Activated CD4-positive, alpha-beta T cell treated with anti-CD3 and anti-CD28 coated beads, Interleukin-2, amount 50 U/mL, for 16 hours (primary cell): Measurements from ENCODE around the gene PDE6B.

ENCODE experiments used
- DNase-seq: peaks from one replicate; pipeline ENCODE4 v3.0.0-alpha.2; 2020

Gene PDE6B

DNA sequence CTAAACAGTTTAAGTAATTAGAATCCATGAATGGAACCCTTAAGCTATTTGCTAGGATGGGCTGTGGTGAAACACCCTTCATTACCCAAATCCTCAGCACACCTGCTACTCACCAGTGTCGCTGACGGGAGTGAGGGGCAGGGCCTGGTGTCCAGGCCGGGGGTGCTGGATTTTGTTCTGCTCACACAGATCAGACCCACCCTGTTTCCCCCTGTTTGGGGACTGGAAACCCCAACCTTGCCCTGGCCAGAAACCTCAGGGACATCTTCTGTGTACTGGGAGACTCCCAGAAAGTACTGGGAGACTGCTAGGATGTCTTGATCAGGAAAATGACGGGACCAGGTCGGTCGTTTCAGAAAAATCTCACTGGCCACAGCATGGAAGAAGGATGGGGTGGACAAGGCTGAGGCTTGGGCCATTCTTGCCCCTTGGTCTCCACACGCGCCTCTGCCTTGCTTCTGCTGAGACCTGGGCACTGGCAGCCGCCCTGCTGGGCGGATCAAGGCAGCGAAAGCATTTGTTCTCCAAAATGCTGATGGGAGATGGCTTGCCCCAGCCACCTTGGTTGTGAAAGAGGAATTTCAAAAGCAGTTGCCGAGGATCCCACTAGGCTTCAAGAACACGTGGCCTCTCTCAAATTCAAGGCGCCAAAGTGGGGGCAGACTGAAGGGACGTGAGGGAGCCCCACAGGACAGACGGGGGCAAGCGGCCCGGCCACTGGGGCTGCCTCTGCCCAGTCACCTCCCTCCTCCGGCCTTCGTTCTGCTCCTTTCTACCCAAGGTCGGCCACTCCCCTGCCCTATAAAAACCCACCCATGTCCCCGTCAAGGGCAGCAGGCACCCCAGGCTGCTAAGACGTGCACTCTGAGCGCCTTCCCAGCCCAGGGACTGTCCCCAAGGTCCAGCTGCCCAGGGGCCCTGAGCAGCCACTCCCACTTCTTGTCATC lies 23.5 kb upstream of the PDE6B start:
- no peak for DNase-seq

DNA sequence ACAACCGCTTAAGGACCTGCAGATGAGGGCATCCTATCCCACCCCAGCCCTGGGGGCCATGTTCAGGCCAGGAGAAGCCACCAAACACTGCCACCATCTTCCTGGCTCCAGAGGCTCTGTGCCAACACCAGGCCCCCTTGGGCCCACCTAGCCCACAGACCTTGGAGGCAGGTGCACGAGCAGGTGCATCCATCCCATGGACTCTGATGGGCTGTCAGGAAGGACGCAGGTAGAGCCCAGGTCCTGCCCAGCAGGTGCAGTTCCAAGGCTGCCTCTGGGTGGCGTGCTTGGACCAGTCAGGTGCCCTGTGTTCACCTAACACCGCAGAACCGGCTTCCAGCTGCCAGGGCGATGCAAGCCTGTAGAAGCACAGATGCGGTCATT lies 22.8 kb upstream of the PDE6B start:
- DNase-seq, result peak; percentile 42

DNA sequence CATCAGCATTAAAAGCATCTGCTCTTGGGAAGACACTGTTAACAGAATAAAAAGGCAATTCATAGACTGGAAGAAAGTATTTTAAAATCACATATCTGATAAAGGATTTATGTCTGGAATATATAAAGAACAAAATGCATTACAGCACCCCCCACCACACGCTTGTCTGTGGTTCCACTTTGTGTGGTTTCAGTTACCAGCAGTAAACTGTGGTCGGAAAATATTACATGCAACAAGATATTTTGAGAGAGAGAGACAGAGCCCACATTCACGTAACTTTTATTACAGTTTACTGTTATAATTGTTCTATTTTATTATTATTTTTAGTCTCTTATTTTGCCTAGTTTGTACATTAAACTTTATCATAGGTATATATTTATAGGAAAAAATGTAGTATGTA lies 21.2 kb upstream of the PDE6B start:
- no peak for DNase-seq

DNA sequence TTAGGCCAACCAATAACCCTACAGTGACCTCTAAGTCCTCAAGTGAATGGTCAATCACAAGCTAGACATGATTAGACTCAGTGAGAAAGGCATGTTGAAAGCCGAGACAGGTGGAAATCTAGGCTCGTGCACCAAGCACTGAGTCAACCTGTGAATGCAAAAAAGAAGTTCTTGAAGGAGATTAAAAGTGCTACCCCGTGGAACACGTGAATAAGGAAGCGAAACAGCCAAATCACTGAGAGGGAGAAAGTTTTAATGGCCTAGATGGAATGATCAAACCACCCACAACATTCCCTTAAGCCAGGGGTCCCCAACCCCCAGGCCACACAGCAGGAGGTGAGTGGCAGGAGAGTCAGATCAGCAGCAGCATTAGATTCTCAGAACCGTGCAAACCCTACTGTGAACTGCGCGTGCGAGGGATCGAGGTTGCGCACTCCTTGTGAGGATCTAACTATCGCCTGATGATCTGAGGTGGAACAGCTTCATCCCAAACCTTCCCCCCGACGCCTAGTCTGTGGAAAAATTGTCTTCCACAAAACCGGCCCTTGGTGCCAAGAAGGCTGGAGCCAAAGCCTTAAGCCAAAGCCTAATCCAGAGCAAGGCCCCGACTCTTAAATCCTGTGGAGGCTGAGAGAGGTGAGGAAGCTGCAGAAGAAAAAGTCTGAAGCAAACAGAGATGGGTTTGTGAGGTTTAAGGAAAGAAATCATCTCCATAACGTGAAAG lies 19.5 kb upstream of the PDE6B start:
- no peak for DNase-seq

DNA sequence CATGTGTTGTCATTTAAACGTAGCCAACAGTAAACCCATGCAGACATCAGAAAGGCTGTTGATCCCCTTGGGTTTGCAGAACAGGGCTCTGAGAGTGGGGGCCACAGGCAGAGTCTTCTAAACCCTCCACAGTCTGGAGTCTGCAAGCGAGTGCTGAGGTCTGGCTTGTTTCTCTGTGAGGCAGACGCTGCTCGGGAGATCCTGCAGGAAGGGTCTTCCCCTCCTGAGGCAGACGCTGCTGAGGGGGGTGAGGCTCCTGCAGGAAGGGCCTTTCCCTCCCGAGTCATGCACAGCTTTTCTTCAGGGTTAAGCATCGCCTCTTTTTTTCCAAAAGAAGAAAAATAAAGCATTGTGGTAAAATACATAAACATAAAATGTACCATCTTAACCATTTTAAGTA lies 17.1 kb upstream of the PDE6B start:
- no peak for DNase-seq

DNA sequence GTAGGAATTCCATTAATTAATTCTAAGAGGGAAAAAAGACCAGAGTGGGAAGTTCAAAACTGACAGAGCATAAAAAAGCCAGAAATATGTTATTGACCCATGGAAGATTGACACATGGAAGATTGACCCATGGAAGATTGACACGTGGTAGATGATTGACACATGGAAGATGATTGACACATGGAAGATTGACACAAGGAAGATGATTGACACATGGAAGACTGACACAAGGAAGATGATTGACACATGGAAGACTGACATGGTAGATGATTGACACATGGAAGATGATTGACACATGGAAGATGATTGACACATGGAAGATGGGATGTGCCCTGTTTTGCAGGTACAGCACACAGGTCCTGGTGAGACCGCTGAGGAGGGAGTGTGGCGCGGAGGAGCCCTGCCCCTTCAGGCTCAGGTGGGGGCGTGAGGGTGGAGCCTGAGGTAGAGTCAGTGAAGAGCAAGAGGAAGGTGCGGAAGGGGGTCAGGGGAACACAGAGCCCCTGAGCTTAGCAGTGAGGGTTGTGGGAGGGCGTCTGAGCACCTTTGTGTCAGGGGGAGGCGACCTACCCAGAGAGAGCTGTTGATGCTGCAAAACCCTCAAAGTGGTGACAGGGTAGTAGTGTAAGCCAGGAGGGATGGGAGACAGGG lies 15.8 kb upstream of the PDE6B start:
- no peak for DNase-seq

DNA sequence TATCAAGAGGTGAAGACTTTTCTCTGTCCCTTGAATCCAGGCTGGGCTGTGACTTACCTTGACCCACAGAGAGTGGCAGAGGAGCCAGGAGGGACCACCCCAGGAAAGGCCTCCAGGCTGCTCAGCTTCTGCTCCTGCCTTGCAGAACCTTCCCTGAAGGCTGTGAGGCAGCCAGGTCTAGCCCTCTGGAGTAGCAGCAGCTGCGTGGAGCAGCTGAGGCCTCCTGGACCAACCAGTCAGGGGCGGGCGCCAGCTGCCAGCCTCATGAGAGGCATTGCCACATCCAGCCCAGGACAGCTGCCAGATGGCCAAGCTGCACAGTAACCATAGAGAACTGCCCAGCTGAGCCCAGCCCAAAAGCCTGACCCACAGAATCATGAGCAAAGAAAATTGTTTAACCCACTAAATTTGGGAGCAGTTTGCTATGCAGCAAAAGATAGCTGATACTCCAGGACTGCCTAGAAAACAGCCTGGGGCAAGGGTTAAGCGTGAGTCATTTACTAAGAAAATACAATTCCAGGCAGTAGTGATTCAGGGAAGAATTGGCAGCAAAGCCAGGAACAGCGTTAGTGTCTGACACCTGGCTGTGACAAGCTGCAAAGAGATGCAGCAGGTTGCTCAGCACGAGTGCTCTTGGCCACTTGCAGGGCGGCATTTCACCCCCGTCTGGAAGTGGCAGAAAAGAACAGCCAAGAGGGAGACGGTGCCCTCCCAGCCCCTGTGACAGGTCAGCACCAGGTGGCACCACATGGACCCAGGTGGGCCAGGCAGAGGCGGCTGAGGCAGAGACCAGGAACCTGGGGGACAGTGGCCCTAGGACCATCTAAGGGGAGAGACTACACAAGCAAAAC lies 14.7 kb upstream of the PDE6B start:
- no peak for DNase-seq

DNA sequence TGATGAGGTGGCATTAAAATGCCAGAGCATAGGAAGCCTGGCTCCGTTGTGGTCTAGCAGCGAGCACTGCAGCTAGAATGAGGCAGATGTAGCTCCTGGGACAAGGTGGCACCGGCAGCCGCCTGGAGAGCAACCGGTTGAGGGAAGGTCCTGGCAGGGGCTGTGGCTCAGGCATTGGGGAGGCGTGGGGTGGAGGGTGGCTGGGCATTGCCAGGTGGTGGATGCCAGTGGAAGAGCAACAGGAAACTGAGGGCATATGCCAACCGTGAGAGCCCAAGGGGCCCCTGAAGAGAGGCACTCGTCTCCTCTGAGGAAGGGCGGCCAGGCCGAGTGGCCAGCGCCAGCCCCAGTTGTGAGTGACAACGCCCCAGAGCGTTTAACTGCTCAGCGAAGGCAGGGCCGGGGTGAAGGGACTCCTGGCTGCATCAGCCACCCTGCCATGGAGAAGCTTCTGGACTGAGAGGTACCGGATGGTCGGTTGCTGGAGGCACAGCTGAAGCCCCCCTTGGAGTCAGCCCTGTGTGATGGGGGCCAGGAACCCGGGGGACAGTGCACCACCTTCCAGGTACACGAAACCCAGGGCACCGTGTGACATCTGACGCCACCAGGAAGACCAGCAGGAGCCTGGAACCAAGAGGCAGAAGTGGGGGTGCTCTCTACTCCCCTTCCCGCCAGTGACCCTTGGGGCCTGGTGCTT lies 13.2 kb upstream of the PDE6B start:
- DNase-seq, result no peak

DNA sequence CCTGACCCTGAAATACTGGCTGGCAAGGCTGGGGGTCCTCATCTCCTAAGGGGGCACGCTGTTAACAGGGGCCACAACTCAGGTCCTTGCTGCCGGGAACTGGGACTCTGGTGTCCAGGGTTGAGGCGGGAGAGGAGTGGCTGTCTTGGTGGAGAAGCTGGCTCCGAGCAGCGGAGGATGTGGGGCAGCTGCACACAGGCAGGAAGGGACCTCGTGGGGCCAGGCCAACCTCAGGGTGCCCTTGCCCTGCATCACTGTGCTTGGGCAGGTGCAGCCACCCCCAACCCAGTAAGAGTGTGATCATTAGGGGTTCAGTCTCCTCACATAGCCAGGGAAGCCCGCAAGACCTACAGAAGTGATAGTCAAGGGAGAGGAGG lies 12.6 kb upstream of the PDE6B start:
- no peak for DNase-seq

DNA sequence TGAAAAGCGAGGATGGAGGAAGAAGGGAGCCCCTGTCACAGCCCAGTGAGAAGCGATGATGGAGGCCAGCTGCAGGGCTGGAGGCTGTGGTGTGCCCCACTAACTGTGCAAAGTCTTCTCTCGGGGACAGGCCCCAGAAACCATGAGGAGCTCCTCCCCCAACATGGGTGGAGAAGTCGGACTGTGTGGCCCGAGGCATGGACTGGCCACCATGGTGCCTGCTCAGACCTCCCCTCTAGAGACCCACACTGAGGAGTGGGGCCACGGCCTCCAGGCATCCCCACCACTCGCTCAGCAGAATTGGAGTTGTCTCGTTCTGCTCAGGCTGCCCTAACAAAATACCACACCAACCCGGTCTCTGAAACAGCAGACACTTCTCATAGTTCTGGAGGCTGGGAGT lies 12.2 kb upstream of the PDE6B start:
- DNase-seq, result no peak

DNA sequence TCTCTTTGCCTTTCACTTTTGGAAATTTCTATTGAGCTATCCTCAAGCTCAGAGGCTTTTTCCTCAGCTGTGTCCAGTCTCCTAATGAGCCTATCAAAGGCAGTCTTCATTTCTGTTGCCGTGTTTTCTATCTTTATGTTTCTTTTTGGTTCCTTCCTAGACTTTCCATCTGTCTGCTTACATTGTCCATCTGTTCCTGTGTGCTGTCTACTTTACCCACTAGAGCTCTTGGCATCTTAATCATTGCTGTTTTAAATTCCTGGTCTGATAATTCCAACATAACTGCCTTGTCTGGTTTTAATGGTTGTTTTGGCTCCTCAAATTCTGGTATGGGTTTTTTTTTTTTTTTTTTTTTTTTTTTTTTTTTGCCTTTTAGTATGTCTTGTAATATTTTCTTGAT lies 9.3 kb upstream of the PDE6B start:
- no peak for DNase-seq

DNA sequence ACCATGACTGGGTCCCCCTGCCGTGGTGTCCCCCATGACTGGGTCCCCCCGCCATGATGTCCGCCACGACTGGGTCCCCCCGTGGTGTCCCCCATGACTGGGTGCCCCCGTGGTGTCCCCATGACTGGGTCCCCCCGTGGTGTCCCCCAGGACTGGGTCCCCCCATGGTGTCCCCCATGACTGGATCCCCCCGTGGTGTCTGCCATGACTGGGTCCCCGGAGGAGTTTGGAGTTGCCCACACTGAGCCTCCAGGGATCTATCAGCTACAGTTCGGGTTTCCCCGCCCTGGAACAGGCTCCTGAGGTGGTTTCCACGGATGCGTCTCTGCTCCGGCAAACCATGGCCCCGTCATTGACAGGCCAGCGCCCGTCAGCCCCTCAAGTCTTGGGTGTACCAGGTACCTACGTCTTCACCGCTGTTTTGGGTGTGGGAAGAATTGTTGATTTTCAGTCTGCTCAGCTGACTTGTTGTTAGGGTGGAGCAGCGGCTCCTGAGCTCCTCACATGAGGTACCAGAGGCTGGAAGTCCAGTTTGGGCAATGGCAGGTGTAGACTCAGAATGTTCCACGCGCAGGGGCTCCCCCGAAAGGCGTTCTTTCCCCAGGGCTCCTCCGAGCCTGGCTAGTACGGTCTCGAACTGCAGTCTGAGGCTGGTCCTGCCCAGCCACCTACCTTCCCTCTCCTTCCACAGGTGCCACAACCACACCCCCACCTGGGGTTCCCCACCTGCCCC lies 8.3 kb upstream of the PDE6B start:
- DNase-seq, result no peak

DNA sequence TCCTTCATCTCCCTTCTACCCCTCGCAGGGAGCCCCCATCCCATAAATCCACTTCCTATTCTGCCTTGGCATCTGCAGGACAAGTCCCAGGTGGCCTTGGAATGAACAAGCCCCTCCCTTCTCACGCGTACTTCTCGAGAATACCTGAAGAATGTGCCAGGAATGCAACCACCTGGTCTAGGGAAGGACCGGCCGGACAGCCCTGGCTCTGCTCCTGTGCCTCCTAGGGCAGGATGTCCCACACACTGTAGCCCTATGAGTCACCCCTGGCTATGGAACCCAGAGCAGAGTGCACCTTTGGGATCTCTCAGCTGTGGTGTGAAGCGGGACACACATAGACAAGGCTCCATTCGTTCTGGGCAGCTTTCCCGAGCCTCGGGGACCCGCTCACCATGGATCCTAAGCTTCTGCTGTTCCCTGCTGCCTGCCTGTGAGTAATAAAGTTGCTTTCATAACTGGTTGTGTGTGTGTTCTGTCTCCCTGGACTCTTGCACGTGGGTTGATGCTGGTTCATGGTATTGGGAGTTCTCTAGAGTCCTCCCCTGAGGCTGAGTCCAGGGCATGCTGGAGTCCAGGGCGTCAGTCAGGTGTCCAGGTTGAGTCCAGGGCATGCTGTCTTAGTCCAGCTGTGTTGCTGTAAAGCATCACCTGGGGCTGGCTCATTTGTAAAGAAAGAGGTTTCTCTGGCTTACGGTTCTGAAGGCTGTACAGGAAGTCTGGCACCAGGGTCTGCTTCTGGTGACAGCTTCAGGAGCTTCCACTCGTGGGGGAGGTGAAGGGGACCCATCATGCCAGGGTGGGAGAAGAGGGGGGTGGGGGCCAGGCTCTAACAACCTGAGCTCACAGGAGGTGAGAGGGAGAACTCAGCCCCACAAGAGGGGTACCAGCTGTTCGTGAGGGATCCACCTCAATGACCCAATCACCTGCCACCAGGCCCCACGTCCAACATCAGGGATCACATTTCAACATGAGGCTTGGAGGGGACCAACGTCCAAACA lies 7.4 kb upstream of the PDE6B start:
- DNase-seq, result no peak

DNA sequence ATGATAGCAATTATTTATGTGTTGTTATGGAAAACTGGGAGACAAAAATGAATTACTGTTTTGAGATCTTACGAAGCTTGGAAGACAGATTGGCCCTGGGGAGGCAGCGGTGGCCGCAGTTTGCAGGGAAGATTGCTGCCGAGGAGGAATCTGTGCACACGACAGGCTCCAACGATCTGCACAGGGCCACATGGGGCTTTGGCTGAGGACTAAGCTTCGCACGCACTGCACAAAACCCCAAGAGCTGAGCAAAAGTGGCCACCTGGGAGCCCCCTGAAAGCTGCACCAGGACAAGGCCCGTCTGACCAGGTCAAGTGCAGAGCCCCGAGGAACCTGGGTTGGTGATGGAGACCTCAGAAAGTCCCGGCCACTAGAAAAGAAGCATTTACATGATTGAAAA lies 5.2 kb upstream of the PDE6B start:
- DNase-seq, result no peak

DNA sequence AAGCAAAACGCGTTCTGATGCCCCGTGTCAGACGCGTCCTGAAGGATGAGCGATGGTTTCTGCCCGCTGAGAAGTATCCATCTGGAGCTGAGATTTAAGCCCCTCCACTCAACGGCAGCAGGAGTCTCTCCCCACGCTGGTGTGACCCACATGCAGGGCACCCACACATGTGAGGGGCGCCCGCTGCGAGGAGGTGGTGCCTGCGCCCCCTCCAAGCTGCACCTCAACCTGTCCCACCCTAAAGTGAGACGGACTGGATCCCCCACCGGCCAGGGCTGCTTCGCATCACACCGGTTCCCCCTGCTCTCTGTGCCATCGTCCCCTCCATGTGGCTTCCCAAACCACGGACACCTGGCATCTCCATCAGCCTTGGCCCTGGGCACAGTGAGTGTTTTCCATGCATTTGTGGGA lies 4.5 kb upstream of the PDE6B start:
- DNase-seq, result no peak

DNA sequence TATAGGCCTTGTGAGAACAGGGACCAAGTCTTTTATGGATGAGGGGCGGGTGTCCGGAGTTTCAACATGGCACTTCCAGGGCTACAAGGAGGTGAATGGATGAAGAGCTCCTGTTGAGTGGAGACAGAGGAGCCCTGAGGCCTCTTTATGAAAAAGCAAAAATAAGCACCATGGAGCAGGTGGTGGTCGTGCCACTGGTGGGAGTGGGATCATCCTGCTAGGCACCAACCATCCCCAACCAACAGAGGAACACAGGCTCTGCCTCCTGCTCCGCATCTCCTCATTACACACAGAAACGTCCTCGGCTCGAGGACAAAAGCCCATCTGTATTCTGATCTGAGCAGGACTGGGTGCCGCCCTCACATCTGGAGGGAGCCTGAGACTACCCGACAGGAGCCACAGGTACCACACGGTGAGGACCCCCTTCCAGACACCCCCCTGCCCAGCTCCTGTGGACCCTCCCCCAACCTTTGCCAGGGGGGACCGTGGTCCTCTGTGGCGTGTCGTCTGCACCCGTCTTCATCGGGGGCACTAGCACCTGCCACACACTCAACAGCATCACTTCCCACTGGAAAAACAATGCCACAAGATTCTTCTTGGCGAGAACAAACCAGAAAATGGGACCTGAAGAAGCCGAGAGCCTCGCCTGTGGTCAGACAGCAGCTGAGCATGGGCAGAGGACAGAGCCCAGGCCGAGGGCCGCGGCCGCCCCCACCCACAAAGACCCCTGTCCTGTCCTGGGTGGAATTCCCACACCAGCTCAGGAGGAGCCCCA lies 3.9 kb upstream of the PDE6B start:
- DNase-seq, result no peak

DNA sequence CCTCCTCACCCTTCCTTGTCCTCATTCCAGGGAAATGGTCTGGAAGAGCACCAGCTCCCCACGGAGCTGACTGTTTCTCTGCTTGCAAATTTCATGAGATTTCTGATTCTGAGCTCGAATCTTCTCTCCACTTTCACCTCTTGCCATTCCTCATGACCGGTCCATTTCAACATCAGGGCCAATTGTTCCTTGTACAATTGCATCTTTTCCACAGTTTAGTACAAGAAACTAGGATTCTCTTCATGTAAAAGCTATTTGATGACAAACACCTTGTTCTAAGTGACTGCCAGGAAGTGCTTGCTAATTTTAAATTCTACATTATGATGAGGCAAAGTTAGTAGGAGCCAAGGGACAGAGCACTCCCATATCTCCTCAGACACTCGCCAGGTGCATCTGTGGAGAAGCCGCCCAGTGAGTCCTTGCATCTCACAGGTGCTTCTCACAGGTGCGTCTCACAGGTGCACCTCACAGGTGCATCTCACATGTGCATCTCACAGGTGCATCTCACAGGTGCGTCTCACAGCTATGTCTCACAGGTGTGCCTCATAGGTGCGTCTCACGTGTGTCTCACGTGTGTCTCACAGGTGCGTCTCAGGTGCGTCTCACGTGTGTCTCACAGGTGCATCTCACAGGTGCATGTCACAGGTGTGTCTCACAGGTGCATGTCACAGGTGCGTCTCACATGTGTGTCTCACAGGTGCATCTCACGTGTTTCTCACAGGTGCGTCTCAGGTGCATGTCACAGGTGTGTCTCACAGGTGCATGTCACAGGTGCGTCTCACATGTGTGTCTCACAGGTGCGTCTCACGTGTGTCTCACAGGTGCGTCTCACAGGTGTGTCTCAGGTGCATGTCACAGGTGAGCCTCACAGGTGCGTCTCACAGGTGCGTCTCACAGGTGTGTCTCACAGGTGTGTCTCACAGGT lies 3.0 kb upstream of the PDE6B start:
- DNase-seq, result no peak
